ENCODE results near the gene LRRC70.
A peak's percentile ranks its signal among the peaks of the same experiment; 100 is the strongest.
"Not testable (repeated sequence)": the region's sequence is repeated elsewhere in the genome, so short reads cannot be mapped to it uniquely, and the experiment has no call there.

Gene LRRC70

GRCh38 chr5:62558941-62559340 lies 19.7 kb upstream of the LRRC70 start:
- Histone ChIP-seq H3K4me1 (ENCODE audit: control insufficient read depth, low read depth, low read length) (no peaks in the 10 kb centered on the region), H3K36me3 (ENCODE audit: control insufficient read depth, low read depth, low read length) (peaks cover 3% of the 10 kb centered on the region), H3K4me3 (ENCODE audit: low read length) (no peak overlapping the region), H3K9me3 (ENCODE audit: control insufficient read depth, low read depth, low read length) (no peaks in the 10 kb centered on the region), H3K27ac (ENCODE audit: low read length) (no peak overlapping the region), H3K27me3 (ENCODE audit: control insufficient read depth, insufficient read depth, low read length) (no peaks in the 10 kb centered on the region), H3K9ac (ENCODE audit: low read length) (no peak overlapping the region)

DNA sequence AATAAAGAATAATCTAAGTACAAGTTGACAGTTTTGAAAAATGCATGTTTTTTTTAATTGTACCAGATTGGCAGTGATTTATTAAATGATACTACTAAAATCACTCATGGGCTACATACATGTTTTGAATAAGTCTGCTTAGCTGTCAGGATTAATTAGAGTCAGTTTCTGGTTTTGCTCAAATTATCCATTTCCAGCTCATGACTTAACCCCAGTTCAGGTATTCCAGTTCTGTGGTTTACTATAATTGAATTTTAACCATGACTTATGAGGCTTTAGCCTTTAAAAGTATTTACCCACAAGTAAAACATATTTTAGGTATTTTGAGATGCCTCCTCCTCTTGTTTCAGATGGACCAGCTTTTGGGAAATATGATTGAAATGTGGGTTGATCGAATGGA lies 17.8 kb upstream of the LRRC70 start:
- Histone ChIP-seq H3K36me3 (ENCODE audit: control insufficient read depth, low read depth, low read length) (peaks cover 3% of the 10 kb centered on the region), H3K4me3 (ENCODE audit: low read length) (no peak overlapping the region), H3K9me3 (ENCODE audit: control insufficient read depth, low read depth, low read length) (no peaks in the 10 kb centered on the region)

DNA sequence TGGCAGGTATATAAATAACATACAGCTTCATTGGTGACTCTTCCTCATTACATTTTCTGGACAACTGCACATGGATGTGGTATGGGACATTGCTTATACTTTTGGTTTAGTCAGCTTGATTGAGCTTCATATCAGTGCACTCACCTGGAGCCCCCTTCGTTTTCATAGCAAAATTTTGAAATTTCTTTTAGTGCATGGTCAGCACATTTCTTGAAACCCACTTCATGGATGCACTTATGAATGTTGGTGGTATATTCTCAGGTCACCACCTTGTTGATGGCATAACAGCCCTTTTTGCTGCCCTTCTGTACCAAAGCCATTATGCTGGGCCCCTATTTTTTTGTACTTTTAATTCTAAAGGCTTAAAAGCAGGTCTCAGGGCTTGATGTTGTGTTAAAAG lies 16.7 kb upstream of the LRRC70 start:
- Histone ChIP-seq H3K4me1 (ENCODE audit: control insufficient read depth, low read depth, low read length) (no peaks in the 10 kb centered on the region), H3K4me3 (ENCODE audit: low read length) (no peak overlapping the region), H3K9me3 (ENCODE audit: control insufficient read depth, low read depth, low read length) (no peaks in the 10 kb centered on the region), H3K27me3 (ENCODE audit: control insufficient read depth, insufficient read depth, low read length) (no peaks in the 10 kb centered on the region), H3K27ac (ENCODE audit: low read length) (no peak overlapping the region), H3K36me3 (ENCODE audit: control insufficient read depth, low read depth, low read length) (peaks cover 3% of the 10 kb centered on the region), H3K9ac (ENCODE audit: low read length) (no peak overlapping the region)

More for the DNA sequence above, 17.8 kb upstream of the LRRC70 start:
- H3K27ac ChIP-seq (ENCODE audit: low read length): no peak overlapping the region
- H3K27me3 ChIP-seq (ENCODE audit: control insufficient read depth, insufficient read depth, low read length): no peaks in the 10 kb centered on the region
- H3K9ac ChIP-seq (ENCODE audit: low read length): no peak overlapping the region
- no peaks in the 10 kb centered on the region for H3K4me1 ChIP-seq (ENCODE audit: control insufficient read depth, low read depth, low read length)

DNA sequence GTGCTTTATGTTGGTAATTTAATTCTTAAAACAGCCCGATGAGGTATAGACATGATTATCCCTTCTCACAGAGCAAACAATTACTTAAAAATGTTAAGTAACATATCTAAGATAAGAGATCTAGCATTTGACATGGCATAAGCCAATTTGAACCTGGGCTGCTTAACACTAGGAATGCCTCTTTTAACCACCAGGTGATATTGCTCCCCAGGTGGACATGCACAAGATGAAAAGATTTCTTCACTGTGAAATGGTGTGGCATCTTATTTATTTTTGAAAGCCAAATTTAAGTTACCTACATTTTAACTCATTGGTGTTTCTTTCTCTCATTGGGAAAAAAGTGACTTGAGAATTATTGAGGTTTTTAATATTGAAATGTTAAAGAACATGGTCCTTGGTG lies 15.8 kb upstream of the LRRC70 start:
- Histone ChIP-seq H3K27me3 (ENCODE audit: control insufficient read depth, insufficient read depth, low read length) (no peaks in the 10 kb centered on the region), H3K27ac (ENCODE audit: low read length) (no peak overlapping the region), H3K36me3 (ENCODE audit: control insufficient read depth, low read depth, low read length) (peaks cover 3% of the 10 kb centered on the region), H3K9me3 (ENCODE audit: control insufficient read depth, low read depth, low read length) (no peaks in the 10 kb centered on the region), H3K9ac (ENCODE audit: low read length) (no peak overlapping the region), H3K4me1 (ENCODE audit: control insufficient read depth, low read depth, low read length) (no peaks in the 10 kb centered on the region), H3K4me3 (ENCODE audit: low read length) (no peak overlapping the region)

GRCh38 chr5:62564101-62564500 lies 14.5 kb upstream of the LRRC70 start:
- no peak overlapping the region for H3K4me3 ChIP-seq (ENCODE audit: low read length)
- no peak overlapping the region for H3K9ac ChIP-seq (ENCODE audit: low read length)

DNA sequence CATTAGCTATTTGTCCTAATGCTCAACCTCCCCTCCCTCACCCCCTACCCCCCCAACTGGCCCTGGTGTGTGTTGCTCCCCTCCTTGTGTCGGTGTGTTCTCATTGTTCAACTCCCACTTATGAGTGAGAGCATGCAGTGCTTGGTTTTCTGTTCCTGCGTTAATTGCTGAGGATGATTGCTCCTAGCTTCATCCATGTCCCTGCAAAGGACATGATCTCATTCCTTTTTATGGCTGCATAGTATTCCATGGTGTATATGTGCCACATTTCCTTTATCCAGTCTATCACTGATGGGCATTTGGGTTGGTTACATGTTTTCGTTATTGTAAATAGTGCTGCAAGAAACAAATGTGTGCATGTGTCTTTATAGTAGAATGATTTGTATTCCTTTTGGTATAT lies 12.9 kb upstream of the LRRC70 start:
- H3K27ac ChIP-seq (ENCODE audit: low read length); H3K9me3 ChIP-seq (ENCODE audit: control insufficient read depth, low read depth, low read length); H3K27me3 ChIP-seq (ENCODE audit: control insufficient read depth, insufficient read depth, low read length); H3K36me3 ChIP-seq (ENCODE audit: control insufficient read depth, low read depth, low read length); H3K9ac ChIP-seq (ENCODE audit: low read length); H3K4me3 ChIP-seq (ENCODE audit: low read length): not testable (repeated sequence)
- peaks cover 14% of the 10 kb centered on the region for H3K4me1 ChIP-seq (ENCODE audit: control insufficient read depth, low read depth, low read length)

More at GRCh38 chr5:62564101-62564500, 14.5 kb upstream of the LRRC70 start:
- H3K36me3 ChIP-seq (ENCODE audit: control insufficient read depth, low read depth, low read length): peaks cover under 1% of the 10 kb centered on the region
- no peaks in the 10 kb centered on the region for H3K9me3 ChIP-seq (ENCODE audit: control insufficient read depth, low read depth, low read length)
- no peak overlapping the region for H3K27ac ChIP-seq (ENCODE audit: low read length)
- no peaks in the 10 kb centered on the region for H3K27me3 ChIP-seq (ENCODE audit: control insufficient read depth, insufficient read depth, low read length)
- H3K4me1 ChIP-seq (ENCODE audit: control insufficient read depth, low read depth, low read length): peaks cover 5% of the 10 kb centered on the region

- Histone ChIP-seq H3K4me1 (ENCODE audit: control insufficient read depth, low read depth, low read length) (peaks cover 14% of the 10 kb centered on the region), H3K27ac (ENCODE audit: low read length) (no peak overlapping the region), H3K9me3 (ENCODE audit: control insufficient read depth, low read depth, low read length) (no peaks in the 10 kb centered on the region), H3K9ac (ENCODE audit: low read length) (no peak overlapping the region), H3K27me3 (ENCODE audit: control insufficient read depth, insufficient read depth, low read length) (no peaks in the 10 kb centered on the region), H3K4me3 (ENCODE audit: low read length) (no peak overlapping the region), H3K36me3 (ENCODE audit: control insufficient read depth, low read depth, low read length) (no peaks in the 10 kb centered on the region)
Measured at GRCh38 chr5:62568143-62568542, 10.5 kb upstream of the LRRC70 start.

GRCh38 chr5:62568800-62569432 lies 9.7 kb upstream of the LRRC70 start:
- Histone ChIP-seq H3K9me3 (ENCODE audit: control insufficient read depth, low read depth, low read length) (no peaks in the 10 kb centered on the region), H3K4me3 (ENCODE audit: low read length) (no peak overlapping the region), H3K27me3 (ENCODE audit: control insufficient read depth, insufficient read depth, low read length) (no peaks in the 10 kb centered on the region), H3K4me1 (ENCODE audit: control insufficient read depth, low read depth, low read length) (peaks cover 14% of the 10 kb centered on the region), H3K36me3 (ENCODE audit: control insufficient read depth, low read depth, low read length) (no peaks in the 10 kb centered on the region), H3K9ac (ENCODE audit: low read length) (no peak overlapping the region), H3K27ac (ENCODE audit: low read length) (peak overlapping the region; percentile 48)

GRCh38 chr5:62569470-62569869 lies 9.1 kb upstream of the LRRC70 start:
- H3K9ac ChIP-seq (ENCODE audit: low read length): no peak overlapping the region

GRCh38 chr5:62572918-62573514 lies 5.6 kb upstream of the LRRC70 start:
- no peak overlapping the region for H3K27ac ChIP-seq (ENCODE audit: low read length)
- peaks cover 14% of the 10 kb centered on the region for H3K4me1 ChIP-seq (ENCODE audit: control insufficient read depth, low read depth, low read length)
- H3K27me3 ChIP-seq (ENCODE audit: control insufficient read depth, insufficient read depth, low read length): no peaks in the 10 kb centered on the region
- H3K9ac ChIP-seq (ENCODE audit: low read length): no peak overlapping the region
- H3K36me3 ChIP-seq (ENCODE audit: control insufficient read depth, low read depth, low read length): no peaks in the 10 kb centered on the region
- H3K4me3 ChIP-seq (ENCODE audit: low read length): no peak overlapping the region
- no peaks in the 10 kb centered on the region for H3K9me3 ChIP-seq (ENCODE audit: control insufficient read depth, low read depth, low read length)

More at GRCh38 chr5:62569470-62569869, 9.1 kb upstream of the LRRC70 start:
- H3K9me3 ChIP-seq (ENCODE audit: control insufficient read depth, low read depth, low read length): no peaks in the 10 kb centered on the region
- no peaks in the 10 kb centered on the region for H3K36me3 ChIP-seq (ENCODE audit: control insufficient read depth, low read depth, low read length)
- peaks cover 14% of the 10 kb centered on the region for H3K4me1 ChIP-seq (ENCODE audit: control insufficient read depth, low read depth, low read length)
- no peak overlapping the region for H3K4me3 ChIP-seq (ENCODE audit: low read length)
- H3K27me3 ChIP-seq (ENCODE audit: control insufficient read depth, insufficient read depth, low read length): no peaks in the 10 kb centered on the region
- peak overlapping the region; percentile 48 for H3K27ac ChIP-seq (ENCODE audit: low read length)

GRCh38 chr5:62574599-62574998 lies 4.0 kb upstream of the LRRC70 start:
- H3K36me3 ChIP-seq (ENCODE audit: control insufficient read depth, low read depth, low read length): no peaks in the 10 kb centered on the region
- no peaks in the 10 kb centered on the region for H3K9me3 ChIP-seq (ENCODE audit: control insufficient read depth, low read depth, low read length)
- H3K4me1 ChIP-seq (ENCODE audit: control insufficient read depth, low read depth, low read length): peaks cover 12% of the 10 kb centered on the region
- H3K27ac ChIP-seq (ENCODE audit: low read length): no peak overlapping the region
- H3K27me3 ChIP-seq (ENCODE audit: control insufficient read depth, insufficient read depth, low read length): no peaks in the 10 kb centered on the region
- no peak overlapping the region for H3K9ac ChIP-seq (ENCODE audit: low read length)
- H3K4me3 ChIP-seq (ENCODE audit: low read length): no peak overlapping the region

DNA sequence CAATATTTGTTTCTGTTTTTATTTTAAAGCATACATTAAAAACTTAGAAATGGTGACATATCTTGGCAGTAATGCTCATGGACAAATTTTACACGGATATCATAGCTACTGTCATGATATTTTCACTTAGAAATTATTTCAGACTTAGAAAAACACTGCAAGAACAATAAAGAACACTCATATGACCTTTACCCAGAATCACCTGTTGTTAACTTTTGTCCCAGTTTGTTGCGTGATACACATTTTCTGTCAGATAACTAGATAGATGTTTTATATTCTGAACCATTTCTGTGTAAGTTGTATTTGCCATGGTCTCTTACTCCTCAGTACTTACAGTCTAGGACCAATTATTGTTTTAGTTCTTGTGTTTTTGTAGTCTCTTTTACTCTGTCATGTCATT lies 3.6 kb upstream of the LRRC70 start:
- Histone ChIP-seq H3K9ac (ENCODE audit: low read length) (no peak overlapping the region), H3K4me1 (ENCODE audit: control insufficient read depth, low read depth, low read length) (peaks cover 9% of the 10 kb centered on the region), H3K9me3 (ENCODE audit: control insufficient read depth, low read depth, low read length) (no peaks in the 10 kb centered on the region), H3K4me3 (ENCODE audit: low read length) (no peak overlapping the region), H3K36me3 (ENCODE audit: control insufficient read depth, low read depth, low read length) (no peaks in the 10 kb centered on the region), H3K27me3 (ENCODE audit: control insufficient read depth, insufficient read depth, low read length) (no peaks in the 10 kb centered on the region), H3K27ac (ENCODE audit: low read length) (no peak overlapping the region)

Data from iPS-18a (cell line).